H1 (cell line): ENCODE results near the gene ERH. TPM values are rescaled to one million over a fixed set of nuclear protein-coding genes. Genes with fewer than 3 reads are reported as not detected.

Experiments used
- CHD1 ChIP-seq: IDR thresholded peaks from 2 replicates; pipeline ENCODE4 v1.6.1; 2012; ENCODE audit warnings: low read depth, low read length, improper control_type of control experiment
- PHF8 ChIP-seq: fragments of 200-600 bp; sonication (generic); conservative IDR thresholded peaks from 2 replicates; pipeline ENCODE4 v1.7.1; 2012; ENCODE audit warnings: low read depth, mild to moderate bottlenecking, inconsistent platforms, low read length, moderate library complexity
- RFX5 ChIP-seq: IDR thresholded peaks from 2 replicates; pipeline ENCODE4 v1.6.1; 2011; ENCODE audit warnings: low read depth, low read length, improper control_type of control experiment, borderline replicate concordance
- SIN3A ChIP-seq, 2 experiments: IDR thresholded peaks in 1 of 2; conservative IDR thresholded peaks in 1 of 2; 2 replicates each; pipeline ENCODE4 v1.6.1; 2011 to 2012; ENCODE audit warnings: low read length in 2 of 2, improper control_type of control experiment in 1 of 2, low read depth in 1 of 2, mild to moderate bottlenecking in 1 of 2
- TBP ChIP-seq: IDR thresholded peaks from 2 replicates; pipeline ENCODE4 v1.6.1; 2011; ENCODE audit warnings: low read depth, low read length, improper control_type of control experiment
- polyA plus RNA-seq, 7 experiments: library from polyadenylated mRNA; depleted of rRNA in 3 of 7; stranded (reverse) in 5 of 7; unstranded in 2 of 7; fragments of >200 nt in 5 of 7; fragments of 200-250 nt in 2 of 7; gene quantifications; 1 replicate in 5 of 7; 2 replicates in 1 of 7; 4 replicates in 1 of 7; pipeline versions ENCODE4 v1.2.1 to v1.2.3, GENCODE V29; 2011 to 2013; ENCODE audit warnings: missing spikeins in 2 of 7, mixed read lengths in 2 of 7
- total RNA-seq: library from RNA; stranded (reverse); fragmentation: NEBNext Ultra II Directional; extraction: Animal tissue kit (Norgen Biotek cat#: 25700); gene quantifications from 2 replicates; pipeline ENCODE4 v1.2.1, GENCODE V29; 2021

ERH gene
- total and polyA plus RNA-seq, 2 of the 8 experiments (the other 6 are each of a cell fraction or from before 2014, with no cell fraction given): 329 to 454 TPM

DNA sequence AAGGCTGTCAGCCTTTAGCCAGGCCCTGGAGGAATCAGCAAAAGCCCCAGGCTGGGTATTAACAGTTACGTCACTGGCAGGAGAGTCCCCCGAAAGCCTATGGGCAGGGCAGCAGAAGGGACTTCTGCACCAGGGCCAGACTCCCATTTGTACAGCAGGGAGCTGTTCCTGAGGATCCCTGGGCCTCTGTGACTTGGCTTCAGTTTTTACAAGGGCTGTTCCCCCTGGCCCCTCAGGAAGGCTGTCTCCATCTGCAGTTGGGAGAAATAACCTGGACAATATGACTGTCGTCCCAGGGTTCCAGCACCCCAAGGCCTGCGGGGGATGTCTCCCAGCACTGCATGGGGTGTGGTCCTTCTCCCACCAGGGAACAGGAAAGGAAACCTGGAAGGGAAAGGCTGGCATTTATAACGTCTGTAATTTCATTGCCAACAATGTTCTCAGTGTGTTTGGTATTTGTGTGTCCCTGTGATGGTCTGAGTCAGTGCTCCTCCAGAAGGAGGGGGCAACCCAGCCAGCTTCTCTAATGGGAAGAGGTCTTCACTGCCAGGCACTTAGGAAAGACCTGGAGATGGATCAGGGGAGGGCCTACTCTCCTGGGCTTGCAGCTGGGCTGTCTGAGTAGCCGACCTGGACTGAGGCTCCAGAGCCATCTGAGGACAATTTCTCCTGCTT is 42.4 kb downstream of the ERH start (continued):
- TF ChIP-seq SIN3A (conservative IDR thresholded peaks at IDR 0.05 in 1 of 2, IDR thresholded peaks at IDR 0.05 in 1 of 2; ENCODE audit: low read depth in 1 of 2, low read length in 2 of 2) (no peak), TBP (no peak), PHF8 (no peak), CHD1 (no peak), RFX5 (no peak)
- TF ChIP-seq, all 59 proteins: peak for 0
